HG02943 (cell line): ENCODE measurements around the gene RAD50.
"Not testable (repeated sequence)": the region's sequence is repeated elsewhere in the genome, so short reads cannot be mapped to it uniquely, and the experiment has no call there.

Experiments used
- ATAC-seq: cut with Tn5 transposase; IDR thresholded peaks from one replicate; pipeline ENCODE4 v1.9.1; 2021; ENCODE audit warnings: mild to moderate bottlenecking, low read depth, moderate library complexity; ENCODE audit not compliant: unreplicated experiment

RAD50 gene

GRCh38 chr5:132690156-132690555, 133.4 kb downstream of the RAD50 start:
- ATAC-seq, result no peak

- ATAC-seq, result not testable (repeated sequence)
These were observed 135.2 kb downstream of the RAD50 start for GRCh38 chr5:132691755-132692631.

- no peak for ATAC-seq
These were observed 135.8 kb downstream of the RAD50 start for GRCh38 chr5:132692632-132692967.
